Endometrial microvascular endothelial cells (primary cell): ENCODE measurements around the gene WDR81. TPM values are rescaled to one million over a fixed set of nuclear protein-coding genes. Genes with fewer than 3 reads are reported as not detected.
"Not testable (repeated sequence)": the region's sequence is repeated elsewhere in the genome, so short reads cannot be mapped to it uniquely, and the experiment has no call there.

Experiments
- in situ Hi-C: cut with HindIII; loops from 2 replicates; pipeline ENCODE4 v1.10.0; 2017; ENCODE audit warnings: low sequenced_read_pairs, low pct_unique_long_range_greater_than_20kb; ENCODE audit errors: inconsistent ontology term
- total RNA-seq: library from RNA; depleted of rRNA; stranded (reverse); fragments of >200 nt; gene quantifications from one replicate; pipeline ENCODE4 v1.2.3, GENCODE V29; 2015; ENCODE audit errors: inconsistent ontology term

The WDR81 gene
- total RNA-seq, 1 donor from 2014 or later, result 24.2 TPM

GRCh38 chr17:1769822-1770477, 45.4 kb downstream of the WDR81 start:
- in situ Hi-C loops, result no loop called here

- in situ Hi-C loops, result not testable (repeated sequence)
Measured at GRCh38 chr17:1773000-1773695, 48.6 kb downstream of the WDR81 start.

GRCh38 chr17:1773696-1774181, 49.2 kb downstream of the WDR81 start:
- in situ Hi-C loops, result no loop called here

GRCh38 chr17:1774390-1775176, 50.1 kb downstream of the WDR81 start:
- in situ Hi-C loops, result no loop called here

GRCh38 chr17:1776328-1776727, 51.8 kb downstream of the WDR81 start:
- in situ Hi-C loops, result no loop called here

GRCh38 chr17:1776857-1777256, 52.4 kb downstream of the WDR81 start:
- in situ Hi-C loops, result no loop called here

GRCh38 chr17:1779571-1780131, 55.1 kb downstream of the WDR81 start:
- in situ Hi-C loops, result no loop called here

GRCh38 chr17:1782171-1782567, 57.7 kb downstream of the WDR81 start:
- in situ Hi-C loops, result no loop called here

- in situ Hi-C loops, result no loop called here
Measured at GRCh38 chr17:1783271-1783670, 58.8 kb downstream of the WDR81 start.

GRCh38 chr17:1783834-1784611, 59.5 kb downstream of the WDR81 start:
- in situ Hi-C loops, result no loop called here

- in situ Hi-C loops, result no loop called here
Measured at GRCh38 chr17:1785930-1786329, 61.4 kb downstream of the WDR81 start.

- in situ Hi-C loops, result no loop called here
Measured at GRCh38 chr17:1786708-1787107, 62.2 kb downstream of the WDR81 start.

- in situ Hi-C loops, result no loop called here
Measured at GRCh38 chr17:1787301-1787902, 62.9 kb downstream of the WDR81 start.

Other genes with a start within 250 kb of the WDR81 start
- gene MYO1C, start 232.0 kb upstream of the WDR81 start, total RNA-seq, result 167 TPM
- 71.6 TPM for gene INPP5K, start 208.1 kb upstream of the WDR81 start, total RNA-seq
- 39.1 TPM for gene PITPNA, start 161.9 kb upstream of the WDR81 start, total RNA-seq
- 47.9 TPM for gene SLC43A2, start 95.9 kb upstream of the WDR81 start, total RNA-seq
- 120 TPM for gene SCARF1, start 79.0 kb upstream of the WDR81 start, total RNA-seq
- gene RILP, start 74.8 kb upstream of the WDR81 start, total RNA-seq, result 22.0 TPM
- gene PRPF8, start 39.8 kb upstream of the WDR81 start, total RNA-seq, result 183 TPM
- gene TLCD2, start 14.3 kb upstream of the WDR81 start, total RNA-seq, result 0.19 TPM
- gene SERPINF2, start 18.2 kb downstream of the WDR81 start, total RNA-seq, result 0.56 TPM
- gene SERPINF1, start 37.4 kb downstream of the WDR81 start, total RNA-seq, result not detected
- gene SMYD4, start 105.2 kb downstream of the WDR81 start, total RNA-seq, result 6.7 TPM
- 33.3 TPM for gene RPA1, start 105.3 kb downstream of the WDR81 start, total RNA-seq